Common myeloid progenitor, CD34-positive (primary cell): ENCODE results near the gene SLIT3.

Experiments used
- CTCF ChIA-PET: fragments of 350-600 bp; sonication (Branson Sonifier 250); formaldehyde crosslinking; loops from one replicate; lab custom pipeline; 2021; ENCODE audit warnings: antibody characterized with exemption; lab: Charles Lee
- POLR2A ChIA-PET: fragments of 350-600 bp; sonication (Branson Sonifier 250); formaldehyde crosslinking; loops from one replicate; lab custom pipeline; 2021; ENCODE audit warnings: antibody characterized with exemption; lab: Charles Lee
- DNase-seq, 3 donors: peaks; one replicate each; pipeline versions ENCODE4 v3.0.0 to v3.0.0-alpha.2; 2013
- H3K27ac ChIP-seq, 2 experiments: 1 replicate in 1 of 2; 2 replicates in 1 of 2; pipeline ENCODE4 v1.7.0; 2013; ENCODE audit warnings: inconsistent platforms in 2 of 2, low read length in 2 of 2, mild to moderate bottlenecking in 2 of 2, low read depth in 1 of 2, moderate library complexity in 1 of 2; ENCODE audit not compliant: severe bottlenecking in 2 of 2, insufficient read depth in 1 of 2, poor library complexity in 1 of 2
- H3K27me3 ChIP-seq, 5 experiments: replicated peaks in 2 of 5; 1 replicate in 3 of 5; 2 replicates in 2 of 5; pipeline versions ENCODE4 v1.6.1 to v1.7.0; 2013; ENCODE audit warnings: low read length in 4 of 5, mild to moderate bottlenecking in 2 of 5, moderate library complexity in 2 of 5, inconsistent platforms in 1 of 5; ENCODE audit not compliant: insufficient read depth in 5 of 5, control insufficient read depth in 4 of 5
- H3K36me3 ChIP-seq, 4 experiments: 1 replicate in 2 of 4; 2 replicates in 2 of 4; pipeline versions ENCODE4 v1.6.1 to v1.7.0; 2013; ENCODE audit warnings: low read length in 3 of 4, control low read depth in 1 of 4, mild to moderate bottlenecking in 1 of 4; ENCODE audit not compliant: control insufficient read depth in 4 of 4, insufficient read depth in 4 of 4
- H3K4me1 ChIP-seq, 4 experiments: 1 replicate in 3 of 4; 2 replicates in 1 of 4; pipeline versions ENCODE4 v1.6.1 to v1.7.1; 2013; ENCODE audit warnings: low read length in 3 of 4, mild to moderate bottlenecking in 3 of 4, control low read depth in 1 of 4, inconsistent platforms in 1 of 4, moderate library complexity in 1 of 4; ENCODE audit not compliant: control insufficient read depth in 4 of 4, insufficient read depth in 4 of 4; ENCODE audit errors: control extremely low read depth in 1 of 4
- H3K4me3 ChIP-seq, 7 experiments: 1 replicate in 4 of 7; 2 replicates in 3 of 7; pipeline versions ENCODE4 v1.5.1 to v1.7.0; 2013; ENCODE audit warnings: mild to moderate bottlenecking in 7 of 7, low read length in 6 of 7, moderate library complexity in 6 of 7, inconsistent platforms in 2 of 7, low read depth in 2 of 7, control low read depth in 1 of 7; ENCODE audit not compliant: insufficient read depth in 4 of 7, control insufficient read depth in 1 of 7; ENCODE audit errors: extremely low read depth in 1 of 7
- H3K9me3 ChIP-seq, 5 experiments: 1 replicate in 4 of 5; 2 replicates in 1 of 5; pipeline versions ENCODE4 v1.6.1 to v1.7.1; 2013; ENCODE audit warnings: low read length in 4 of 5, mild to moderate bottlenecking in 2 of 5, inconsistent platforms in 1 of 5, low read depth in 1 of 5, moderate library complexity in 1 of 5; ENCODE audit not compliant: control insufficient read depth in 4 of 5, insufficient read depth in 2 of 5; ENCODE audit errors: control extremely low read depth in 1 of 5
- WGBS: methylation state at CpG from one replicate; pipeline ENCODE4 v1.1.5; 2013; ENCODE audit not compliant: insufficient coverage; 5-methylcytosine and 5-hydroxymethylcytosine counted together

The SLIT3 gene

DNA sequence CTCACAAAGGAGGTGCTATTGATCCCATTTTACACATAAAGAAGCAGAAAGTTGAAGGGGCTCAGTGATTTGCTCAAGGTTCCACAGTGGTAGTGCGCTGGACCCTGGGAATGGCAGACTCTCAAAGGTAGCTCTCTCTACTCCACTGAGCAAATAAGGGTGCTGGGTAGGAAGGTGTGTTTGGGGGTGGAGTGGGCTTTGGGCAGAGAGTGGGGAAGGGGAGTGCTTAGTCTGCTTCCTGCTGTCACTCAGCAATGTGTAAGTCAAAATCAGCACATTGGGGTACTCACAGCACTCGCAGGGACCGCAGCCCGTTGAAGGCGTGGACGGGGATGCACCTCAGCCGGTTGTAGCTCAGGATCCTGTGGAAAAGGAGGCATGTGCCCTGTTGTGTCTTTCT is 579.0 kb downstream of the SLIT3 start:
- POLR2A ChIA-PET, result no interaction called here
- WGBS, result 92% methylated on average over 6 of the region's 7 CpGs
- CTCF ChIA-PET, result no interaction called here
- H3K9me3 ChIP-seq, result no peaks in the 10 kb centered on the region
- no peaks in the 10 kb centered on the region for H3K4me1 ChIP-seq
- H3K4me3 ChIP-seq, result no peak overlapping the region
- H3K36me3 ChIP-seq, result no peaks in the 10 kb centered on the region
- no peak for DNase-seq
- H3K27me3 ChIP-seq, result peaks cover 0 to 1% (median 0%) of the 10 kb centered on the region in 5 experiments
- no peak overlapping the region for H3K27ac ChIP-seq

DNA sequence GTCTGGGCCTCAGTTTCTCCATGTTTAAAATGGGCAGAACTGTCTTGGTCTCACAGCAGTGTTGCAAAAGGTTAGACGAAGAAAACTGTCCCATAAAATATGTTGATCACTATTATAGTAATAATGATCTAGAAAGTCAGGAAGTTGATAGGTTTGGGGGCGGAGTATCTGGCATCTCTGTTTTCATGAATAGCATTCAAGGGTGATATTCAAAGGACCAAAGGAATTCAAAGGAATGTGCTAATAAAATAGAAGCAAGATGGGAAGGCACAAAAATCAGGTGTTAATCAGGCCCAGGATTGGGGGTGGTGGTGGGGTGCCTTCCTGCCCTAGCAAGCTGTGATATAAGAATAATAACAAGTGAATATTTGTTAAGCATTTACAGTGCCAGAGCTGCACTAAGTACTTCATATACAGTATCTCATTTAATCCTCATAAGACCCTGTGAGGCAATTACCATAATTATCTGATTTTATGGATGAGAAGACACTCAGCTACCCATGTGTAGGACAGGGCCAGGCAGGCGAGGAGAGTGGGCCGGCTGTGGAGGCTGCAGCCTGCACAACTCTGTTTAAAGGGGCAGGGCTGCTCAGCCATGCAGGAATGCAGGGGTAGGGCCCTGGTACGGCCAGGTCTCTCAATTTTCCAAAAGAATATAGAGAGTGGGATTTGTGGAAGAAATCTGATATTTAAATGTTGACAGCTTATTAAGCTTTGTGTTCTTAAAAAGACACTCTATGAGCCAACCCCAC is 579.8 kb downstream of the SLIT3 start:
- Histone ChIP-seq H3K27ac (no peak overlapping the region), H3K9me3 (no peaks in the 10 kb centered on the region), H3K27me3 (peaks cover 0 to 1% (median 0%) of the 10 kb centered on the region in 5 experiments), H3K4me3 (no peak overlapping the region), H3K4me1 (no peaks in the 10 kb centered on the region), H3K36me3 (no peaks in the 10 kb centered on the region)
- POLR2A ChIA-PET, result no interaction called here
- CTCF ChIA-PET, result no interaction called here
- DNase-seq, result no peak
- 94% methylated on average over 3 of the region's 5 CpGs for WGBS

DNA sequence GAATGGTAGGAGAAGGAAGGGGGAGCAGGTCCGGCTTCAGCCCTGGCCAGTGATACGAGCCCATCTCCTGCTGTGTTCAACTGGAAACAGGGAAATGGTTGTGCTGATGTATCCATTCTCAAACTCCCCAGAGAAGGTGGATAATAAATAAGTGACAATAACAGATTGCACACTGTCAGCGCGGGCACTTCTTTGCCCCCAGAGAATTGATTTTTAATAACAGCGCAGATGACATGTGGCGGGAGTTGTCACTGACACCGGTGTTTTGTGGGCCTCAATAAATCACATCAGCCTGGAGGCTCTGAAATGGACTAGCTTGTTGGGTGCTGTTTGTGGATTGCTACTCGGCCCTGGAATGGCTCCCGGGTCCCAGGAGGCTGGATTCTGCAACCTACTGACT is 580.4 kb downstream of the SLIT3 start:
- H3K27ac ChIP-seq, result no peak overlapping the region
- H3K36me3 ChIP-seq, result no peaks in the 10 kb centered on the region
- 97% methylated on average over 8 of the region's 9 CpGs for WGBS
- H3K4me1 ChIP-seq, result no peaks in the 10 kb centered on the region
- POLR2A ChIA-PET, result no interaction called here
- peaks cover 0 to 1% (median 0%) of the 10 kb centered on the region in 5 experiments for H3K27me3 ChIP-seq
- H3K4me3 ChIP-seq, result no peak overlapping the region
- DNase-seq, result no peak
- CTCF ChIA-PET, result no interaction called here
- no peaks in the 10 kb centered on the region for H3K9me3 ChIP-seq

DNA sequence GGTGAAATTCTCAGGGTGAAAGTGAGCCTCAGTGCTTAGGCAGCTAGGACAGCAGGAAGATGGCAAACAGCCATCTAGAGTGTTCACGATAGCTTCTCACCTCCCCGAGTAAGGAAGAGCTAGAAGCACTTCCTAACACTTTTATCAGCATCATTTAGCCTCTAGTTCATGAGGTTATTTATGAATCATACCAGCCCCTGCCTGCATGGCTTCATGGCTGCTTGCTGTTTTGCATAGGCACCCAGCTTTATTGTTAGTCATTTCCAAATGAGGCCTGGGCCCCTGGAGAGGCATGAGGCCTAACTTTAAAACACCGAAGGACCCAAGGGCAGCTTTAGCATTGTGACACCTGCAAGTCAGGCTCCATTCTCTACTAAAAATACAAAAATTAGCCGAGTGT is 586.9 kb downstream of the SLIT3 start:
- Histone ChIP-seq H3K9me3 (no peaks in the 10 kb centered on the region), H3K4me1 (no peaks in the 10 kb centered on the region), H3K4me3 (no peak overlapping the region), H3K36me3 (no peaks in the 10 kb centered on the region), H3K27ac (no peak overlapping the region), H3K27me3 (peaks cover 0 to 5% (median 0%) of the 10 kb centered on the region in 5 experiments)
- DNase-seq, result no peak
- POLR2A ChIA-PET, result no interaction called here
- CTCF ChIA-PET, result interaction anchor here (1.6 kb wide), 1 partner anchor 9 kb away, joined by 7 read pairs; no protein-coding TSS in a partner anchor
- 74% methylated on average over 3 of the region's 4 CpGs for WGBS

DNA sequence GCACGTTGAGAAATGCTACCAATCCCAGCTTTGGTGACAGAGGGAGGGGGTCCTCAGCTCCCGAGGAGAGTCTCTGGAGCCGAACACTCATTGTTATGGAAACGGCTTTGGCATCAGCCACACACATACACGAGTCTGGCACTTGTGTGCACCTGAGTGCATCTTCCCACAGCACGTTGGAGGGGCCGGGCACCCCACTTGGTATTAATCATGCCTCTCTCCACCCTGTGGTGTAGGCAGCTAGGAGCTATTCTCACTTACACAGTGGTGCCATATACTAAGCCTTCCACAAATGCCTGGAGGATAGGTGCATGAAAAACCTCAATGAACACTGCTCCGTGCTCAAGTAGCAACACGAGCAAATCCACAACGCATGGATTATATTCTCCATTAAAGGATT is 587.9 kb downstream of the SLIT3 start:
- Histone ChIP-seq H3K27me3 (peaks cover 0 to 5% (median 0%) of the 10 kb centered on the region in 5 experiments), H3K9me3 (no peaks in the 10 kb centered on the region), H3K4me1 (no peaks in the 10 kb centered on the region), H3K27ac (no peak overlapping the region), H3K4me3 (no peak overlapping the region), H3K36me3 (no peaks in the 10 kb centered on the region)
- WGBS, result 88% methylated on average over 7 of the region's 10 CpGs
- ChIA-PET POLR2A (no interaction called here), CTCF (interaction anchor here (1.6 kb wide), 1 partner anchor 8 kb away, joined by 7 read pairs; no protein-coding TSS in a partner anchor)
- no peak for DNase-seq

DNA sequence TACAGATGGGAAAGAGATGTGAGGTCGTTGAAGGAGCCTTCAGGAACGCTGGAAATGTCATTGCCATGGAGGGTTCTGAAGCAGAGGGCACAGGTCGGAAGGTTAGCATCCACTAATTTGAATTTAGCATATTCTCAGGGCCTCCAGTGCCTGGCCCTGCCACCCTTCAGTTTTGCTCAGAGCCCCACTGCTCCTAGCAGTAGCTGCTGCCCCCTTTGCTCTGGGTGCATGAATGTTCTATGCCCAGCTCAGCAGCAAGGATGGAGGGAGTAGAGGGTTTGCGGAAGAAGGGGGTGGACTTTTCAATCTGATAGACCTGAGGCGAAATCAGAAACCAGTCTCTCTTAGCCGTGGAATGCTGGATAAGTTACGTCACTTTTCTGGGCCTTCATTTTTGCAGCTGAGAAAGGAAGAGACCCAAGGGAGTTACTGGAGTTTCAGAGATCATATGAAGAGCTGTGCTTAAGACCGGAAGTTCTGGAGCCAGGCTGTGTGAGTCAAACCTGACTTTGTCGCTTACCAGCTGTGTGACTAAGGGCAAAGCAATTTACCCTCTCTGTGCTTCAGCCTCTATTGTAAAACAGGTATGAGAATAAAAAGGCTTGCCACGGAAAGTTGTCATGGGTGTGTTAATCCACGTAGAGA is 588.5 kb downstream of the SLIT3 start:
- Histone ChIP-seq H3K9me3 (no peaks in the 10 kb centered on the region), H3K27me3 (peaks cover 0 to 5% (median 0%) of the 10 kb centered on the region in 5 experiments), H3K36me3 (no peaks in the 10 kb centered on the region), H3K4me1 (no peaks in the 10 kb centered on the region), H3K27ac (no peak overlapping the region), H3K4me3 (no peak overlapping the region)
- DNase-seq, result no peak
- 97% methylated on average over 9 of the region's 11 CpGs for WGBS
- ChIA-PET POLR2A (no interaction called here), CTCF (interaction anchor here (0.6 kb wide), 1 partner anchor 207 kb away, joined by 3 read pairs; no protein-coding TSS in a partner anchor)

DNA sequence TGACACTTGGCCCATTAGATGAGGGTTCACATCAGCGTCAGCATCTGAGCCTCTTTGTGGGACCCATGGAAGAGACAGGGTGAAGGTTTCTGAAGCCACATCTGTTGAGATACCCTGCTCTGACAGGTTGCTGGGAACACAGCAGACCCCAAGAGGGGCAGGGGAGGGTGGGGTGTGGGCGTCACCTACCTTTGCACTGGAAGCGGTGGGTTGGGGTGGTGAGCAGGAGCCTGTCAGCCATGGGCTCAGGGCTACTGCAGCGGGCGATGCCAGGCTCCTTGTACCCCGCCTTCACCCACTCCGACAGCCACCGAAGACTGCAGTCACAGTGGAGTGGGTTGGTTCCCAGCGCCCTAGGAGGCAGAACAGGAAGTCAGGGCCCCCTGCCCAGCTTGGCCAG is 590.2 kb downstream of the SLIT3 start:
- peaks cover 0 to 5% (median 0%) of the 10 kb centered on the region in 5 experiments for H3K27me3 ChIP-seq
- no peaks in the 10 kb centered on the region for H3K36me3 ChIP-seq
- 96% methylated on average over 9 of the region's 9 CpGs for WGBS
- no peak for DNase-seq
- ChIA-PET CTCF (no interaction called here), POLR2A (no interaction called here)
- H3K9me3 ChIP-seq, result no peaks in the 10 kb centered on the region
- no peak overlapping the region for H3K4me3 ChIP-seq
- no peaks in the 10 kb centered on the region for H3K4me1 ChIP-seq
- no peak overlapping the region for H3K27ac ChIP-seq
